Left ventricle myocardium inferior (tissue), 1 donor: ENCODE measurements around the gene TLE7. TPM values are rescaled to one million over a fixed set of nuclear protein-coding genes. Genes with fewer than 3 reads are reported as not detected.

Experiments used
- DNase-seq: peaks from one replicate; pipeline ENCODE4 v3.0.0-alpha.2; 2020
- H3K27ac ChIP-seq: fragments of 200-600 bp; replicated peaks from 2 replicates; pipeline ENCODE4 v1.8.0; 2021
- H3K27me3 ChIP-seq: fragments of 200-600 bp; 2 replicates; pipeline ENCODE4 v1.8.0; 2021; ENCODE audit warnings: low read depth
- H3K36me3 ChIP-seq: fragments of 200-600 bp; 2 replicates; pipeline ENCODE4 v1.8.0; 2021
- H3K4me1 ChIP-seq: fragments of 200-600 bp; 2 replicates; pipeline ENCODE4 v1.8.0; 2021
- H3K4me3 ChIP-seq: fragments of 200-600 bp; 2 replicates; pipeline ENCODE4 v1.8.0; 2021; ENCODE audit warnings: mild to moderate bottlenecking, moderate library complexity
- H3K9me3 ChIP-seq: fragments of 200-600 bp; replicated peaks from 2 replicates; pipeline ENCODE4 v1.8.0; 2021
- CTCF ChIP-seq: fragments of 200-600 bp; IDR thresholded peaks from 2 replicates; pipeline ENCODE4 v1.8.0; 2021; ENCODE audit warnings: antibody characterized with exemption, mild to moderate bottlenecking, borderline replicate concordance
- intact Hi-C: fragments of 100-400 bp; cut with micrococcal nuclease; formaldehyde crosslinking; loops from one replicate; pipeline ENCODE4 v1.11.0; 2022
- total RNA-seq: library from RNA; stranded (reverse); fragmentation: NEBNext Ultra II Directional; extraction: Animal tissue kit (Norgen Biotek cat#: 25700); gene quantifications from one replicate; pipeline ENCODE4 v1.2.1, GENCODE V29; 2021
- donor health status: DM: no; HTN: yes; CAD: no; lungs with severe emphysema.

TLE7 gene
- total RNA-seq, 1 donor from 2014 or later = not detected

GRCh38 chr16:71426880-71427615 is 14.8 kb downstream of the TLE7 start:
- peaks cover 18% of the 10 kb centered on the region for H3K9me3 ChIP-seq
- H3K27me3 ChIP-seq = peaks cover 100% of the 10 kb centered on the region
- H3K4me3 ChIP-seq = no peak overlapping the region
- H3K4me1 ChIP-seq = no peaks in the 10 kb centered on the region
- no peak for TF ChIP-seq CTCF
- H3K27ac ChIP-seq = no peak overlapping the region
- H3K36me3 ChIP-seq = no peaks in the 10 kb centered on the region
- no peak for DNase-seq
- intact Hi-C loops = no loop called here

- no peak overlapping the region for H3K27ac ChIP-seq
- no peak overlapping the region for H3K4me3 ChIP-seq
- TF ChIP-seq CTCF = no peak
- intact Hi-C loops = no loop called here
- H3K4me1 ChIP-seq = no peaks in the 10 kb centered on the region
- no peak for DNase-seq
- peaks cover 100% of the 10 kb centered on the region for H3K27me3 ChIP-seq
- peaks cover 18% of the 10 kb centered on the region for H3K9me3 ChIP-seq
- H3K36me3 ChIP-seq = no peaks in the 10 kb centered on the region
These were observed 15.6 kb downstream of the TLE7 start for GRCh38 chr16:71426069-71426879.

- Histone ChIP-seq H3K4me1 (no peaks in the 10 kb centered on the region), H3K27ac (no peak overlapping the region), H3K9me3 (peaks cover 22% of the 10 kb centered on the region), H3K27me3 (peaks cover 100% of the 10 kb centered on the region), H3K36me3 (no peaks in the 10 kb centered on the region), H3K4me3 (no peak overlapping the region)
- no peak for DNase-seq
- intact Hi-C loops = no loop called here
- TF ChIP-seq CTCF = no peak
These were observed 16.1 kb downstream of the TLE7 start for GRCh38 chr16:71425746-71426068.

GRCh38 chr16:71424626-71425025 is 17.2 kb downstream of the TLE7 start:
- no peak overlapping the region for H3K27ac ChIP-seq
- H3K4me3 ChIP-seq = no peak overlapping the region
- peaks cover 28% of the 10 kb centered on the region for H3K9me3 ChIP-seq
- no peak for DNase-seq
- intact Hi-C loops = no loop called here
- H3K27me3 ChIP-seq = peaks cover 100% of the 10 kb centered on the region
- H3K36me3 ChIP-seq = no peaks in the 10 kb centered on the region
- no peaks in the 10 kb centered on the region for H3K4me1 ChIP-seq
- no peak for TF ChIP-seq CTCF

- no peak for DNase-seq
- intact Hi-C loops = no loop called here
- peaks cover 95% of the 10 kb centered on the region for H3K27me3 ChIP-seq
These were observed 18.0 kb downstream of the TLE7 start for GRCh38 chr16:71423865-71424264.

More at GRCh38 chr16:71423865-71424264, 18.0 kb downstream of the TLE7 start:
- TF ChIP-seq CTCF = no peak
- H3K4me3 ChIP-seq = no peak overlapping the region
- H3K36me3 ChIP-seq = no peaks in the 10 kb centered on the region
- H3K27ac ChIP-seq = no peak overlapping the region
- H3K4me1 ChIP-seq = no peaks in the 10 kb centered on the region
- peaks cover 24% of the 10 kb centered on the region for H3K9me3 ChIP-seq
